ENCODE data around the gene LDLRAD4. TPM values are rescaled to one million over a fixed set of nuclear protein-coding genes. Genes with fewer than 3 reads are reported as not detected.

LDLRAD4 gene
- total RNA-seq, 2 donors from 2014 or later = 11.7 to 17.0 TPM

GRCh38 chr18:13549880-13550232 lies 331.3 kb downstream of the LDLRAD4 start:
- H3K36me3 ChIP-seq = no peaks in the 10 kb centered on the region
- H3K27me3 ChIP-seq = no peaks in the 10 kb centered on the region
- H3K9ac ChIP-seq (ENCODE audit: low read depth in 2 of 2, low read length in 2 of 2) = no peak overlapping the region
- no peaks in the 10 kb centered on the region for H3K4me1 ChIP-seq
- no peak overlapping the region for H3K4me3 ChIP-seq
- no peak overlapping the region for H3K27ac ChIP-seq
- no peaks in the 10 kb centered on the region for H3K9me3 ChIP-seq
- DNase-seq = no peak
- TF ChIP-seq, protein P1, sequence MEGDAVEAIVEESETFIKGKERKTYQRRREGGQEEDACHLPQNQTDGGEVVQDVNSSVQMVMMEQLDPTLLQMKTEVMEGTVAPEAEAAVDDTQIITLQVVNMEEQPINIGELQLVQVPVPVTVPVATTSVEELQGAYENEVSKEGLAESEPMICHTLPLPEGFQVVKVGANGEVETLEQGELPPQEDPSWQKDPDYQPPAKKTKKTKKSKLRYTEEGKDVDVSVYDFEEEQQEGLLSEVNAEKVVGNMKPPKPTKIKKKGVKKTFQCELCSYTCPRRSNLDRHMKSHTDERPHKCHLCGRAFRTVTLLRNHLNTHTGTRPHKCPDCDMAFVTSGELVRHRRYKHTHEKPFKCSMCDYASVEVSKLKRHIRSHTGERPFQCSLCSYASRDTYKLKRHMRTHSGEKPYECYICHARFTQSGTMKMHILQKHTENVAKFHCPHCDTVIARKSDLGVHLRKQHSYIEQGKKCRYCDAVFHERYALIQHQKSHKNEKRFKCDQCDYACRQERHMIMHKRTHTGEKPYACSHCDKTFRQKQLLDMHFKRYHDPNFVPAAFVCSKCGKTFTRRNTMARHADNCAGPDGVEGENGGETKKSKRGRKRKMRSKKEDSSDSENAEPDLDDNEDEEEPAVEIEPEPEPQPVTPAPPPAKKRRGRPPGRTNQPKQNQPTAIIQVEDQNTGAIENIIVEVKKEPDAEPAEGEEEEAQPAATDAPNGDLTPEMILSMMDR (IDR thresholded peaks at IDR 0.05) = no peak
- intact Hi-C loops (cut with DNase I) = loop anchor here (10.0 kb wide), 1 partner anchor 255 kb away; no protein-coding TSS in a partner anchor

DNA sequence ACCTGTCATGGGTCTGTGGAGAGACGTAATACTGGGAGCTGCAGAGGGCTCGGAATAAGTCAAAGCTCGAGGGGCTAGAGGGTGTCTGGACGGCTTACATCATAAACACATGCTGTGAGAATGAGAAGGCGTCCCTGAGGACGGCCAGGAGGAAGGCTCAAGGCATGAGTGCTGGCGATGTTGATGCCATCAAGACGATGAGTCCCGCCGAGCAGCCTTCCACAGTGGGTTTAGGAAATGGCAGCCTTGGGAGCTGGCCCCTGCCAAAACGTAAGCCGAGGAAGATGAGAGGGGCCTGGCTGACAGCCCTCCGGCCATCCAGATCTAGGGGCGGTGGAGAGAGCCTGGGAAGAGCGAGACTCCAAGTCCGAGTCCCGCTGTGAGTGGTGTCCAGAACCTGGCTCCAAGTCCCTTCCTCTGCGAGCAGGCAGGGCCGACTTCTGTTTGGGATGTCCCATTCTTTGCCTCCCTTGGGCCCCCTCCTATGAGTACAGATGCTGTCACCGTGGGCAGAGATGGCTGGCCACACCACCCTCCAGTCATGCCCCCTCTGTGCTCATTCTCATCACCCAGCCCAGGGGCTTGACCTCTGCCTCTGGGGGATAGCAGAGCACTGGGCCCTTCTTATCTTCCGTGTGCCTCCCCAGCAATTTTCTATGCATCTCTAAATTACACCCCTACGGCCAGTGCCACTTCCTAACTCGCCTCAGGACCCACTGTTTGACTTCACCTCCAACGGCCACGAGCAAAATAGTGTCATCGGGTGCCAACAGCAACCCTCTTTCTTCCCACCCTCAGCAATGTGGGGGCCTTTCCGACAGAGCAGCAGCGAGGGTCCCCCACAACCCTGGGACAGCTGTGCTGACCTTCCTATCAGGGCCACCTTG lies 332.1 kb downstream of the LDLRAD4 start:
- Histone ChIP-seq H3K9ac (ENCODE audit: low read depth in 2 of 2, low read length in 2 of 2) (no peak overlapping the region), H3K27me3 (no peaks in the 10 kb centered on the region), H3K4me3 (no peak overlapping the region), H3K27ac (no peak overlapping the region), H3K9me3 (no peaks in the 10 kb centered on the region), H3K4me1 (no peaks in the 10 kb centered on the region), H3K36me3 (no peaks in the 10 kb centered on the region)
- TF ChIP-seq, protein P1 (IDR thresholded peaks at IDR 0.05) = no peak
- DNase-seq = no peak
- intact Hi-C loops (cut with DNase I) = loop anchor here (10.0 kb wide), 1 partner anchor 254 kb away; no protein-coding TSS in a partner anchor

- H3K27ac ChIP-seq = no peak overlapping the region
- intact Hi-C loops (cut with DNase I) = loop anchor here (10.0 kb wide), 1 partner anchor 254 kb away; no protein-coding TSS in a partner anchor
- no peaks in the 10 kb centered on the region for H3K36me3 ChIP-seq
- no peak for DNase-seq
- no peaks in the 10 kb centered on the region for H3K9me3 ChIP-seq
- no peak overlapping the region for H3K4me3 ChIP-seq
- no peak overlapping the region for H3K9ac ChIP-seq (ENCODE audit: low read depth in 2 of 2, low read length in 2 of 2)
- H3K27me3 ChIP-seq = no peaks in the 10 kb centered on the region
- TF ChIP-seq, protein P1 (IDR thresholded peaks at IDR 0.05) = no peak
- H3K4me1 ChIP-seq = no peaks in the 10 kb centered on the region
Measured at GRCh38 chr18:13551305-13551603, 332.7 kb downstream of the LDLRAD4 start.

DNA sequence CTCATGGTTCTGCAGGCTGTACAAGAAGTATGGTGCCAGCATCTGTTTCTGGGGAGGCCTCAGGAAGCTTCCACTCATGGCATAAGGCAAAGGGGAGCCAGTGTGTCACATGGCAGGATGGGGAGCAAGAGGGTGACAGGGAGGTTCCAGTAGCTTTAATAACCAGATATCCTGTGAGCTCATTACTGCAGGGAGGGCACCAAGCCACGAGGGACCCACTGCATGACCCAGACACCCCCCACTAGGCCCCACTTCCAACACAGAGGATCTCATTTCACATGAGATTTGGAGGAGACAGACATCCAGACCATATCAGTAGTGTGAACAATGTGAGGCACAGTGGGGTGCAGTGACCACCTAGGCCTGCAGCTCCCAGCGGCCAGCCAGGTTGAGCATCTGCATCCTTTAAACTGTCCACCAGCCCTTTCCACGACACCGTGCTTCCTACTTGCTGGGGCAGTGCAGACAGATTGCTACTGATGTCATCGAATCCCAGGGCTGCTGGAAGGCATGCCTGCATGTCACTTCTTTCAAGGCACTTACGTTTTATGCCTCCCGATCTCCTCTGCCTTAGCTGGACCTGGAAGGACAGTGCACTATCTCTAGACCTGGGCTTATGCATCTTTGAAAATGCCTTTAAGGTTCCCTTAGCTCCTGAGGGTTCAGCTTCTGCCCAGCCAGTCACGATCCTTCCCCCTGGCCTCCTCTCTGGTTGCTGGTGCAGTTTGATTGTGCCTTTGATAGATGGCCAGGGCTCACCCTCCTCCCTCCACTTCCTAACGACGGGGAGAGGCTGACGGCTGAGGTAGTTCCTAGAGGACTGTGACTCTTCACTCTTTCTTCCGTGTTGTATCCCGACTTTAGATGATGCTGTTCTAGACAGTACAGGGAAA lies 333.5 kb downstream of the LDLRAD4 start:
- H3K27me3 ChIP-seq = no peaks in the 10 kb centered on the region
- intact Hi-C loops (cut with DNase I) = loop anchor here (10.0 kb wide), 1 partner anchor 253 kb away; no protein-coding TSS in a partner anchor

GRCh38 chr18:13553449-13553848 lies 334.9 kb downstream of the LDLRAD4 start:
- Histone ChIP-seq H3K9me3 (no peaks in the 10 kb centered on the region), H3K27me3 (no peaks in the 10 kb centered on the region), H3K36me3 (no peaks in the 10 kb centered on the region), H3K4me1 (no peaks in the 10 kb centered on the region), H3K4me3 (no peak overlapping the region), H3K9ac (ENCODE audit: low read depth in 2 of 2, low read length in 2 of 2) (no peak overlapping the region), H3K27ac (no peak overlapping the region)
- intact Hi-C loops (cut with DNase I) = loop anchor here (10.0 kb wide), 1 partner anchor 251 kb away; no protein-coding TSS in a partner anchor
- DNase-seq = no peak
- TF ChIP-seq, protein P1 (IDR thresholded peaks at IDR 0.05) = no peak

More for the DNA sequence above, 333.5 kb downstream of the LDLRAD4 start:
- H3K4me3 ChIP-seq = no peak overlapping the region
- TF ChIP-seq, protein P1 (IDR thresholded peaks at IDR 0.05) = no peak
- H3K9ac ChIP-seq (ENCODE audit: low read depth in 2 of 2, low read length in 2 of 2) = no peak overlapping the region
- no peak overlapping the region for H3K27ac ChIP-seq
- DNase-seq = no peak
- no peaks in the 10 kb centered on the region for H3K9me3 ChIP-seq
- H3K36me3 ChIP-seq = no peaks in the 10 kb centered on the region
- H3K4me1 ChIP-seq = no peaks in the 10 kb centered on the region
